ENCODE measurements around the gene HIP1R. TPM values are rescaled to one million over a fixed set of nuclear protein-coding genes. Genes with fewer than 3 reads are reported as not detected.

The HIP1R gene
- total and polyA plus RNA-seq, 2 of the 4 experiments (the other 2 are of a cell fraction): 13.8 to 18.5 TPM

DNA sequence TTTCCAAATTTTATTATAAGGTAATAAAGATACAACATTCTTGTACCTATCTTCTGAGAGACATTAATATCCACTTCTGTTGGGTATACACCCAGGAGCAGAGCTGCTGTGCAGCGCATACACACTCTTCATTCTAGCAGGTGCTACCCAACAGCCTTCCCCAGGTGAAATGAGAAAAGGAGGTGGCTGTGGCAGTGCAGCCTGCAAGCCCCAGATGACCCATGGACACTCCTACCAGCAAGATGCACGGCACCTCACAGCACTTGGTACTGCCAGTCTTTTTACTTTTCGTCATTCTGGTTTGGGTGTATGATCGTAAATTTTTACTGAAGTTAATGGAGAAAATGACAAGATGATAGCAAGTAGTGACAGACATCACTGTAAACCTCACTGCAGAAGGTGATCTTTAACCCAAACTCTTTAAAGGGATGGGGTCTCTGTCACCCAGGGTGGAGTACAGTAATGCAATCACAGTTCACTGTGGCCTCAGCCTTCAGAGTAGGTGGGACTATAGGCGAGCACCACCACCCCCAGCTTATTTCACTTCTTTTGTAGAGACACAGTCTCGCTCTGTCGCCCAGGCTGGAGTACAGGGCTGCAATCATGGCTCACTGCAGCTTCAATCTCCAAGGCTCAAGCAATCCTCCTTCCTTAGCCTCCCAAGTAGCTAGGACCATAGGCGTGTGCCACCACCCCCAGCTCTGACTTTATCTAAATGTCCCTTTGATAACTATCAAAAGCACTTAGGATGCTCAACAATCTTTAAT is 34.1 kb downstream of the HIP1R start:
- Histone ChIP-seq H3K14ac (replicated peaks; ENCODE audit: low read depth, low read length) (no peak overlapping the region), H3K27ac (ENCODE audit: insufficient read depth, low read length) (no peak overlapping the region), H3K9me1 (ENCODE audit: insufficient read depth, low read length) (no peaks in the 10 kb centered on the region; the same call in 1 of the 2 replicates), H3K56ac (ENCODE audit: extremely low read depth, insufficient read depth, low read length) (no peak overlapping the region), H4K5ac (ENCODE audit: low read depth, low read length) (no peak overlapping the region), H2BK120ac (ENCODE audit: low read depth, low read length) (no peak overlapping the region), H3K79me1 (ENCODE audit: low read depth in 1 of 2, low read length in 2 of 2) (peaks cover 39 to 79% of the 10 kb centered on the region in 2 experiments), H2AK5ac (ENCODE audit: low read depth, low read length) (no peak overlapping the region), H3K4me3 (ENCODE audit: insufficient read depth, low read depth, low read length) (no peak overlapping the region), H3K9ac (ENCODE audit: low read depth, low read length) (no peak overlapping the region), H3K27me3 (ENCODE audit: control insufficient read depth, insufficient read depth, low read length) (no peaks in the 10 kb centered on the region), H3K18ac (ENCODE audit: low read depth, low read length) (no peak overlapping the region), H2BK20ac (ENCODE audit: low read depth, low read length) (no peak overlapping the region), H4K20me1 (ENCODE audit: insufficient read depth, low read length) (peaks cover 17% of the 10 kb centered on the region), H3K4me1 (ENCODE audit: control insufficient read depth, insufficient read depth, low read length) (peaks cover 19% of the 10 kb centered on the region), H3K36me3 (ENCODE audit: control insufficient read depth, insufficient read depth, low read length) (peaks cover 53% of the 10 kb centered on the region), H2BK15ac (ENCODE audit: low read depth, low read length) (no peak overlapping the region), H3K9me3 (ENCODE audit: control insufficient read depth, insufficient read depth, low read length) (no peaks in the 10 kb centered on the region), H4K8ac (ENCODE audit: low read depth in 2 of 2, low read length in 2 of 2) (no peak overlapping the region), H2BK5ac (ENCODE audit: low read depth, low read length, poor library complexity, severe bottlenecking) (no peak overlapping the region), H2AFZ (replicated peaks; ENCODE audit: low read length, poor library complexity) (no peak overlapping the region), H2AK9ac (replicated peaks; ENCODE audit: low read depth, low read length, poor library complexity) (no peak overlapping the region), H3K4ac (ENCODE audit: low read depth, low read length) (no peak overlapping the region), H3K23ac (ENCODE audit: low read depth, low read length) (no peak overlapping the region), H3K4me2 (ENCODE audit: low read depth, low read length) (no peak overlapping the region), H4K91ac (ENCODE audit: insufficient read depth, low read depth, low read length) (no peak overlapping the region)
- ATAC-seq (ENCODE audit: low read depth) (no peak), DNase-seq (no peak)
- TF ChIP-seq MAZ (IDR thresholded peaks at IDR 0.05; ENCODE audit: borderline replicate concordance, low read depth, low read length): no peak
- no peak for TF ChIP-seq RAD21 (IDR thresholded peaks at IDR 0.05; ENCODE audit: low read length)
- TF ChIP-seq NFE2L2 (IDR thresholded peaks at IDR 0.05; ENCODE audit: low read depth, low read length): no peak
- TF ChIP-seq CHD1 (IDR thresholded peaks at IDR 0.05; ENCODE audit: low read depth, low read length): no peak
- TF ChIP-seq FOS (IDR thresholded peaks at IDR 0.05; ENCODE audit: low read depth, low read length): no peak
- TF ChIP-seq, protein P1, sequence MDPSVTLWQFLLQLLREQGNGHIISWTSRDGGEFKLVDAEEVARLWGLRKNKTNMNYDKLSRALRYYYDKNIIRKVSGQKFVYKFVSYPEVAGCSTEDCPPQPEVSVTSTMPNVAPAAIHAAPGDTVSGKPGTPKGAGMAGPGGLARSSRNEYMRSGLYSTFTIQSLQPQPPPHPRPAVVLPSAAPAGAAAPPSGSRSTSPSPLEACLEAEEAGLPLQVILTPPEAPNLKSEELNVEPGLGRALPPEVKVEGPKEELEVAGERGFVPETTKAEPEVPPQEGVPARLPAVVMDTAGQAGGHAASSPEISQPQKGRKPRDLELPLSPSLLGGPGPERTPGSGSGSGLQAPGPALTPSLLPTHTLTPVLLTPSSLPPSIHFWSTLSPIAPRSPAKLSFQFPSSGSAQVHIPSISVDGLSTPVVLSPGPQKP (IDR thresholded peaks at IDR 0.05; ENCODE audit: borderline replicate concordance, low read depth, low read length): no peak
- no peak for TF ChIP-seq CEBPB (IDR thresholded peaks at IDR 0.05; ENCODE audit: low read depth, low read length)
- no peak for TF ChIP-seq POLR2A (IDR thresholded peaks at IDR 0.05; ENCODE audit: low read depth, low read length)
- no peak for TF ChIP-seq RFX5 (IDR thresholded peaks at IDR 0.05; ENCODE audit: low read depth, low read length)
- TF ChIP-seq, protein P2, sequence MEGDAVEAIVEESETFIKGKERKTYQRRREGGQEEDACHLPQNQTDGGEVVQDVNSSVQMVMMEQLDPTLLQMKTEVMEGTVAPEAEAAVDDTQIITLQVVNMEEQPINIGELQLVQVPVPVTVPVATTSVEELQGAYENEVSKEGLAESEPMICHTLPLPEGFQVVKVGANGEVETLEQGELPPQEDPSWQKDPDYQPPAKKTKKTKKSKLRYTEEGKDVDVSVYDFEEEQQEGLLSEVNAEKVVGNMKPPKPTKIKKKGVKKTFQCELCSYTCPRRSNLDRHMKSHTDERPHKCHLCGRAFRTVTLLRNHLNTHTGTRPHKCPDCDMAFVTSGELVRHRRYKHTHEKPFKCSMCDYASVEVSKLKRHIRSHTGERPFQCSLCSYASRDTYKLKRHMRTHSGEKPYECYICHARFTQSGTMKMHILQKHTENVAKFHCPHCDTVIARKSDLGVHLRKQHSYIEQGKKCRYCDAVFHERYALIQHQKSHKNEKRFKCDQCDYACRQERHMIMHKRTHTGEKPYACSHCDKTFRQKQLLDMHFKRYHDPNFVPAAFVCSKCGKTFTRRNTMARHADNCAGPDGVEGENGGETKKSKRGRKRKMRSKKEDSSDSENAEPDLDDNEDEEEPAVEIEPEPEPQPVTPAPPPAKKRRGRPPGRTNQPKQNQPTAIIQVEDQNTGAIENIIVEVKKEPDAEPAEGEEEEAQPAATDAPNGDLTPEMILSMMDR (conservative IDR thresholded peaks at IDR 0.05; ENCODE audit: low read depth, low read length): no peak
- no peak for TF ChIP-seq SMC3 (IDR thresholded peaks at IDR 0.05; ENCODE audit: low read depth, low read length)
- TF ChIP-seq MAFK (IDR thresholded peaks at IDR 0.05; ENCODE audit: low read depth, low read length): no peak
- TF ChIP-seq MXI1 (IDR thresholded peaks at IDR 0.05; ENCODE audit: borderline replicate concordance, low read depth, low read length): no peak
- no peak for TF ChIP-seq RCOR1 (IDR thresholded peaks at IDR 0.05; ENCODE audit: insufficient replicate concordance, low read length)
- TF ChIP-seq BHLHE40 (IDR thresholded peaks at IDR 0.05; ENCODE audit: low read depth, low read length): no peak
- TF ChIP-seq, protein P3, sequence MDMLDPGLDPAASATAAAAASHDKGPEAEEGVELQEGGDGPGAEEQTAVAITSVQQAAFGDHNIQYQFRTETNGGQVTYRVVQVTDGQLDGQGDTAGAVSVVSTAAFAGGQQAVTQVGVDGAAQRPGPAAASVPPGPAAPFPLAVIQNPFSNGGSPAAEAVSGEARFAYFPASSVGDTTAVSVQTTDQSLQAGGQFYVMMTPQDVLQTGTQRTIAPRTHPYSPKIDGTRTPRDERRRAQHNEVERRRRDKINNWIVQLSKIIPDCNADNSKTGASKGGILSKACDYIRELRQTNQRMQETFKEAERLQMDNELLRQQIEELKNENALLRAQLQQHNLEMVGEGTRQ (IDR thresholded peaks at IDR 0.05; ENCODE audit: low read depth, low read length): no peak
- CTCF ChIA-PET: no interaction called here
- in situ Hi-C loops (cut with MboI; ENCODE audit: low sequenced_read_pairs) (no loop called here), intact Hi-C loops (cut with micrococcal nuclease) (no loop called here), dilution Hi-C loops (cut with HindIII; ENCODE audit: low sequenced_read_pairs, unreplicated experiment) (no loop called here)
- POLR2A ChIA-PET (ENCODE audit: unreplicated experiment): no interaction called here
- BruUV-seq (replicated peaks): no TSS peak
- 100% methylated on average over 3 of the region's 8 CpGs; no CpG with 5 or more reads in 1 of the 2 experiments for WGBS, 2 experiments (ENCODE audit: extremely low coverage in 2 of 2, insufficient read length in 1 of 2)

Measured in IMR-90 (cell line).